GM18520 (cell line): ENCODE results near the gene EFCAB8.
"Not testable (repeated sequence)": the region's sequence is repeated elsewhere in the genome, so short reads cannot be mapped to it uniquely, and the experiment has no call there.

Experiments
- ATAC-seq: cut with Tn5 transposase; IDR thresholded peaks from one replicate; pipeline ENCODE4 v1.9.1; 2021; ENCODE audit not compliant: unreplicated experiment

Gene EFCAB8

DNA sequence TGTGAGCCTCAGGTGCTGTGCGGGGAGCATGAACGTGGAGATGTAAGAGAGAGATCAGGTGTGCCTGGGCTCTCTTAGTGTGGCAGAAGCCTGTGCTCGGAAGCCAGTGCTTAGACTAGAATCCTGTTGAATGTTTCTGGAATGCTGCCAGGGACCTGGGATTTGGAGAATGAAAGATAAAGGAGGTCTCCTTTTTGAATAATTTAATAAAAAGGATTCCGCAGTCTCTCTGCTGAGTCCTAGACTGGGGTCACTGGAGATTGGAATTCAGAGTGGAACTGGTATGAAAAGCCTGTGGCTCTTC lies 18.8 kb upstream of the EFCAB8 start:
- no peak for ATAC-seq

DNA sequence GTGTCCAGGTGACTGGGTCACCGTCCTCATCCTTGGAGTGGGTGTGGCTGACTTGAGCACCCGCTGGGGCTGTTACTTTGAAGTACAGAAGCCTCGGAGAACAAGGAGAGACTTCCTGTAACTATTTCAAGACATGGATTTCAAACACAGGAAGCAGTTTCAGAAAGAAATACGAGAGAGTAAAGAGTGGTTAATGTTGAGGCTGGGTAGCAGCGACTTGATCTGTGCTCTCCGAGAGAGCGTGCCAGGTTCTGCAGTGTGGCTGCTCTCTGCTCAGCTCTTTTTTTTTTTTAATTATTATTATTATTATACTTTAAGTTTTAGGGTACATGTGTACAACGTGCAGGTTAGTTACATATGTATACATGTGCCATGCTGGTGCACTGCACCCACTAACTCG lies 17.5 kb upstream of the EFCAB8 start:
- no peak for ATAC-seq

DNA sequence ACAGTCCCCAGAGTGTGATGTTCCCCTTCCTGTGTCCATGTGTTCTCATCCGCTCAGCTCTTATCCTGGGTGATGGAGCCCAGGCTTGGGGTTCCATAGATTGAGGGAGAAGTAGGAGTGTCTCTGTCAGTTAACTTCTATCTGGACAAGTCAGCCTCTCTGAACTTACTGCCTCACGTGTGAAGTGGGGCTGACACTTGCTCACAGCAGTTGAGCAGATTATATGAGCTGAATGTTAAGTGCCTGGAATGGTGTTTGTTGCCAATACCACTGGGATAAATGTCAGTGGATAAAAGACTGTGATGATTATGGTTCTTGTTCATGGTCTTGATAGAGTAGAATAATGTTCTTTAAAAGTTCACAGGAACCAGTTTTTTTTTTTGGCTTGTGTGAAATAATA lies 17.1 kb upstream of the EFCAB8 start:
- ATAC-seq: no peak

DNA sequence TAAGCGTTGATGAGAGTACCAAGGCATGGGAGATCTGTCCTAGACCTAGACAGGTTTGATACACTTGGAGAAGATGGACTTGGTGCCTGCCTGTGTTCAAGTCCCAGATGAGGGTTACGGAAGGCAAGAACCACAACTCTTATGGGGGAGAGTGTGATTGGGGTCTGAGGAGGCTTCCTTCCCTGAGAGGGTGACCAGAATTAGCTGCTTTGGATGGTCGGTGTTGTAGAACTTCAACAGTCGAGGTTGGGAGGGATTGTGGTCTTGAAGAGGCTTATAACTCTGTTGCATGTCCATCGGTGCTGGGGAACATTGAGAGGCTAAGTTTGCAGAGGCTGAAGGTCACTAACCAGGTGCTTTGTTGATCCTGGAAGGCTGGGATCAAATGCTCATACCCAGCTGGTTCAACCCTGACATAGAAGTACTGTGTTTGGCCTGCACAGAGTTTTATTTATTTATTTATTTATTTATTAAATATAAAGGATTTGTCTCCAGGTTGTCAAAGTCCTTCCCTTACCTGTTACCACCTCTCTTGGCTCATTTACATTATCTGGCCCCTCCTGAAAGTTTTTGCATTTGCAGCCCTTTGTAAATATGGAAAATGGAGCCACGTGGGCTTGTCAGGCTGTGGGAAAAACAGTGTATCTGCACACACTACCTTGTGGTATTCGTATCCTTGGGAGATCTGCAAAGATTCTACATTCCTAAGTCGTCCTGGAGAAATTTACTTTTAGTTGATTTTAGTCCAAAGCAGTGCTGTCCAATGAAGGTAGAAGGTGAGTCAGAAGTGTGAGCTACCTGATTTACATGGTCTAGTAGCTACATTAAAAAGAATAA lies 15.8 kb upstream of the EFCAB8 start:
- no peak for ATAC-seq

DNA sequence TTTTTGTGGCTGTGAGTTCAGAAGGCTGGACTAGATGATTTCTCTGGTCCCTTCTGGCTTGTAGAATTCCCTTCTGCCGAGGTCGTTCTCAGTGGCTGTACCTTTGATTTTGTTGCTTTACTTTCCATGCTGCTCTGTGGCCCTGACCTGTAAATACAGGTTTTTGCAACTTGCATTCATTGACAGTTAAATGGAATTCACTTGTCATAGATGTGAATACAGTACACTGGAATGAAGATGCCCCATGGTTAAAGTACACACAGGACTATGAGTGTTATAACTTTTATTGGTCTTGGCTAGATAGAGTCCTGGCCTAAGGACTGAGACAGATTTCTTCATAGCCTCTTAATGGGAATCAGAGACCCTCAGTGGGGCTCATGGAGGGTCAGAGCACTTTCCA lies 12.9 kb upstream of the EFCAB8 start:
- ATAC-seq: no peak

DNA sequence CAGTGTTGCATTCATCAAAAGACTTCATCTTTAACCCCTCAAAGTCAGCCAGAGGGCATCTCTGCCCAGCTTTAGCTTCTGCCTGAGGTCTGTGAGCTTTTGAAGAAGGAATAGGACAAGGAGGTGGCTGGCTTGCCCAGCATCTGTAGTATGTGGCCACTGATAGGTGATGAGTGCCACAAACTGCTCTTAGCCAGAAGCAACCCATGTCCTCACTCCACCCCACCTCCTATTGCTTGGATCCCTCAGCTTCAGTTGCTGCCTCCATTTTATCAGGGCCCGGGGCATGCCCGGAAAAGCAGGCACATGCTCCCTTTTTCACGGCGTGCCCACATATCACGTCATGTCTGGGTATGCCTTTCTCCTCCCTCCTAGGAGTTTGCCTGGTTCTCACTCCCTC lies 11.9 kb upstream of the EFCAB8 start:
- ATAC-seq: no peak

DNA sequence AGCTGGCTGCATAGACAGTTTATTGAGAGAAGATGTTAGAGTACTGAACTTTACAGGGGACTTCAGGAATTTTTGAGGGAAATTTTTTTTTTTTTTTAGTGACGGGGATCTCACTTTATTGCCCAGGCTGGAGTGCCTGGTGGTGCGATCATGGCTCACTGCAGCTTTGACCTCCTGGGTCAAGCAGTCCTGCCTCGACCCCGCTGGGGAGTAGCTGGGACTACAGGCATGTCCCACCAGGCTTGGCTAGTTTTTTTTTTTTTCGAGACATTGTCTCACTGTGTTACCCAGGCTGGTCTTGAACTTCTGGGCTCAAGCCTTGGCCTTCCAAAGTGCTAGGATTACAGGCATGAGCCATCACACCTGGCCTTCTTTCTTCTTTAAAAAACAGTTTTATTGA lies 10.8 kb upstream of the EFCAB8 start:
- ATAC-seq: no peak

DNA sequence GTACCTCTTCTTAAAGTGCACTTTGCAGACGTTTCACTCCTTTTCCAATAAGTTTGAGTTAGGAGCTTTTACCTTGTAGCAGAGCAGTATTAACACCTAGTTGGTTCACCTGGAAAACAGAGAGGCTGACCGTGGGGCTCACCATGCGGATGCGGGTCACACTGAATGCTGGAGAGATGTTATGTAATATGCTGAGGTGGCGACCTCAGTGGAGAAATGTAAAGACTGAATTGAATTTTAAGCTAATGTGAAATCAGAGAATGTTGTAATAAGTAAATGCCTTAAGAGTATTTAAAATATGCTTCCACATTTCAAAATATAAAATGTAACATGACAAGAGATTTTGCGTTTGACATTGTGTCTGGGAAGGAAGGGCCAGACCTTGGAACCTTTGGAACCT lies 9.9 kb upstream of the EFCAB8 start:
- ATAC-seq: no peak

DNA sequence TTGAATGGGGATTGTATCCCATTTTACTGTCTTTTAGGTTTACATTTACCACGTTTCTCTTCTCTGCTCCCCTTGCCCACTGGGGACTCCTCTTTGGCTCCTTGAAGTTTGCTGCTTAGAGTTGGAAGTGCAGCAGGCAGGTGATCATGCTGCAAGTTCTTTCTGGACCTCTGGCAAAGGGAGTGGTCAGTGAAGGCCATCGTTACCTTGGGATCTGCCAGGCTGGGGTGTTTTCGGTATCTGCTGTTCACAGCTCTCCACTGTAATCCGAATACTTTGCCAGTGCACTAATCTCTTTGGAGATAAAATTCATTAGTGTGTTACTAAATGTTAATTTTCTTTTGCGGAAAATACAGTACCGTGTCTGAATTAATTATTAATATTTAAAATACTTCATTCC lies 9.1 kb upstream of the EFCAB8 start:
- no peak for ATAC-seq

DNA sequence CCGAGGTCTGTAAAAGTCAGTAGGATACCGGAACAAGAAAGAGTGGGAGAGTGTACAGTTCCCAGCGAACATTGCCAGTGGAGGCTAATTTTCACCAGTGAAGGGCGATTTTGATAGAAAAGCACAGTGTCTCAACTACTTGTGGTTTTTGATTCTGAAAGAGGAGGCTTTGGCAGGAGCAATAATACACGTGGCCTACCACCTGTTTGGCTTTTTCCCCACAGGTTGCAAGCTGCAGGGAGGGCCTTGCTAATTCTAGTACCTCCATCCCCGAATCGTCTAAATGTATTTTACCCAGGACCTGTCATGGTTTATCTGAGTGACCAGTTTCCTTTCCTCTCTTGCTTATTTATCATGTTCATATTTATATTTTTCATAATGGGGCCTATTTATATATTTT lies 3.3 kb upstream of the EFCAB8 start:
- no peak for ATAC-seq

DNA sequence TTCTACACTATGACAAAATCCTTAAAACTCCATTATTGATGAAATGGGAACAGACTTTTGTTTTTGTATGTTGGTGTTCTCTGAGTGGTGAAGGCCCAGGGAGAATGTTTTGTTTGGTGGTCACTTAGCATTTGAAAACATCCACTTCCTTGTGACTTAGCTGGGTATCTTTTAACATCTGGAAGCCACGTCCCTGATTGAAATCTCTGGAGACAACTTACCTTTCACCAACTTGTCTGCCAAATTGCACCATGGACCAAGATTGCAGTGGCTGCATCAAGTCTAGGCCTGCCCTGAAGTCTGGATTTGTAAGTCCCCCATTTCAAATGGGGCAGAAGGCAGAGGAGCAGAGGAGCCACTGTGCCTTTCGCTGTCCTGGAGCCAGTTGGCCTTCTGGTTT lies 534 bp upstream of the EFCAB8 start:
- ATAC-seq: no peak

DNA sequence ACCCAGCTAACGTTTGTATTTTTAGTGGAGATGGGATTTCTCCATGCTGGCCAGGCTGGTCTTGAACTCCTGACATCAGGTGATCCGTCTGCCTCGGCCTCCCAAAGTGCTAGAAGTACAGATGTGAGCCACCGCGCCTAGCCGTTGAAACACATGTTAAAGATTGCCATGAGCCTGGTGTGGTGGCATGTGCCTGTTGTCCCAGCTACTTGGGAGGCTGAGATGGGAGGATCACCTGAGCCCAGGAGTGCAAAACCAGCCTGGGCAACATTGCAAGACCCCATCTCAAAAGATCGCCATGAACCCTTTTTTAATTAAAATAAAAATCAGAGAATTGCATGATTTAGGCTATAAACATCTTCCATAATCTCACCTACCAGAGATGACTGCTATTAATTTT lies 2.7 kb downstream of the EFCAB8 start:
- ATAC-seq: no peak

DNA sequence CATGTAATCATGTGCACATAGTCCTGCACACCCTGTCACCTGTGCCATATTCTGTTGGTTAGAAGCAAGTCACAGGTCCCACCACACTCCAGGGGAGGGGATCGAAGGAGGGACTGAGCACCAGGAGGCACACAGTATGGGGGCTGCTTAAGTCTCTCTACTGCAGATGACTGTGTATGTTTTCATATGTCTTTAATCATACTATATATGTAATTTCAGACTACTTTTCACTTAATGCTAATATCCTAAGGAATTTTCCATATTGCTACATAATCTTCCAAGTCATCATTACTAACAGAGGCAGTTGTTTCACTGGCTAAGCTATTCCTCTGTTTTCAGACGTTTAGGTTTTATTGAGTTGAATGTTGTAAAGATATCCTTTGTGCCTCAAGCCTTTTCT lies 10.8 kb downstream of the EFCAB8 start:
- no peak for ATAC-seq

DNA sequence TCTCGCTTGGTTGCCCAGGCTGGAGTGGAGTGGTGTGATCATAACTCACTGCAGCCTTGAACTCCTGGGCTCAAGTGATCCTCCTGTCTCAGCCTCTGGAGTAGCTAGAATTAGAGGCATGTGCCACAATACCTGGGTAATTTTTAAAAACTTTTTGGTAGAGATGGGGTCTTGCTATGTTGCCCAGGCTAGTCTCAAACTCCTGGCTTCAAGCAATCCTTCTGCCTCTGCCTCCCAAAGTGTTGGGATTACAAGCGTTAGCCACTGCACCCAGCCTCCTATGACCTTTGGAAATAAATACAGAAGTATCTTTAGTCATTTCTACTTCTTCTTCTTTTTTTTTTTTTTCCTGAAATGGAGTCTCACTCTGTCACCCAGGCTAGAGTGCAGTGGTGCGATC lies 11.8 kb downstream of the EFCAB8 start:
- ATAC-seq: not testable (repeated sequence)

DNA sequence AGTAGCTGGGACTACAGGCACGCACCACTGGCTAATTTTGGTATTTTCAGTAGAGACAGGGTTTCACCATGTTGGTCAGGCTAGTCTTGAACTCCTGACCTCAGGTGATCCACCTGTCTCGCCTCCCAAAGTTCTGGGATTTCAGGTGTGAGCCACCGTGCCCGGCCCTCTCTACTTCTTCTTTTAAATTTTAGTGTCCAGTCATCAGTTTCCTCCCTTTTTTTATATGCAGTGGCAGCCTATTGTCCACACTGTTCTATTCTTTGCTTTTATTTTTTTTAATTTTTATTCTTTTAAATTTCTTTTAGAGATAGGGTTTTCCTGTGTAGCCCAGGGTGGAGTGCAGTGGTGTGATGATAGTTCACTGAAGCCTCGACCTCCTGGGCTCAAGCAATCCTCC lies 12.3 kb downstream of the EFCAB8 start:
- ATAC-seq: no peak

DNA sequence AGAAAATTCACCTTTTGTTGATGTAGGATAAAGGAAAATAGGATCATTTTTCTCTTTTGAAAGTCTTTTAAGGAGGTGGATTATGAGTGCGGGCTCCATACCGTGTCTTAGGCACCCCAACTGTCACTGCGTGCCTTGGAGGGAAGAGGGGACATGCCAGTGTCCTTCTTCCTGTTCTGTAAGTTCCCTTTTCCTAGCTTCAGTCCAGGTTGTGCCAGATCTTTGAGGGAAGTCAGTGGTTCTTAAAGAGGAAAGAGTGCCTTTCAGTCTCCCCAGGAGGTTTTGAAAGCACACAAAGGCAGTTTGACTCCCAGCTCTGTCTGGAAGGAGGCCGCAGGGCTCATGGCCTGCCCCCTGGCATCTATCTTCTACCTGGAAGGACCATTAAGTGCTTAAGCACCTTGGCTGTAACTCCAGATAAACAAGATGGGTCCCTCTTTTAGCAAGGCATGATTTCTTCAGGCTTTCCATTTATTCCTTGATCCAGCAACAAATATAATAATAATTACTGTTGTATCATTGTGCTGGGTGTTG lies 13.0 kb downstream of the EFCAB8 start:
- ATAC-seq: no peak

DNA sequence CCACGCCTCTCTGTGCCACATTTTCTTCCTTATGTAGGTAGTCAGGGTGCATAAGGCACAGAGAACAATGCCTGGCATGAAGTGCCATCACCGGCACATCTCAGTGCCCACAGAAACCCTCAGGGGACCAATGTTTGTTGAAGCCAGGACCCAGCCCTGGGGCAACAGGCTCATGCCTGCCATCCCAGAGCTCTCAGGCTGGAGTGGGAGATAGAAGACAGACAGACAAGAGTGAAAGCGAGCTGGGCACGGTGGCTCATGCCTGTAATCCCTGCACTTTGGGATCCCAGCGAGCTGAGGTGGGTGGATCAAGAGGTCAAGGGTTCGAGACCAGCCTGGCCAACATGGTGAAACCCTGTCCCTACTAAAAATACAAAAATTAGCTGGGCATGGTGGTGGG lies 13.5 kb downstream of the EFCAB8 start:
- ATAC-seq: no peak

DNA sequence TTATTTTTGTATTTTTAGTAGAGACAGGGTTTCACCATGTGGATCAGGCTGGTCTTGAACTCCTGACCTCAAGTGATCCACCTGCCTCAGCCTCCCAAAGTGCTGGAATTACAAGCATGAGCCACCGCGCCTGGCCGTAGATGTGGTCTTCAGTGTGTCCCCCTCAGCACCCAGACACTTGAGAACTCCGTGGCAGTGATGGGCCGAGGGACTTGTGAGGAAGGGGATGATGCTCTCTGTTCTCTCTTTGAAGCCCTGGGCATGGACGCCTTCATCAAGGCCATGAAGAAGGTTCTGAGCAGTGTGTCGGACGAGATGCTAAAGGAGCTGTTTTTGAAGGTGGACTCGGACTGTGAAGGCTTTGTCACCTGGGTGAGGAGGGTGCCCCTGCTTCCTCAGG lies 16.9 kb downstream of the EFCAB8 start:
- no peak for ATAC-seq

DNA sequence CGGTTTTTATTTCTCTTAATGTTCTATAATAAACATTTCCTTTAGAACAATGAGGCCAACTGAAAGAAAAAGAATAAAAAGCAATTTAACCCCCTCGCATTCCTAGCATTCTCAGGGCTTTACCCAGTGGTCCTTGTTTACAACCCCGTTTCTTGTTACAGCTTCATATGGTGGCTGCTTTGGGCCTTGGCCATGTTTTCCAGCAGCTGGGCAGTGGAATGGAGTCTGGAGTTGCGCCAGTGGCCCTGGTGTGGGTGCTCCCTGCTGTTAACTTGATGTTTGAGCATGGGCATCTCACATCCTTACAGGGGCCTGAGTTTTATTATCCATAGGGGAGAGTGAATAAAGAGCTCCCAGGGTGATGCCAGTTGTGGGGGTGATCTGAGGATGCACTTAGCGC lies 18.8 kb downstream of the EFCAB8 start:
- ATAC-seq: no peak

DNA sequence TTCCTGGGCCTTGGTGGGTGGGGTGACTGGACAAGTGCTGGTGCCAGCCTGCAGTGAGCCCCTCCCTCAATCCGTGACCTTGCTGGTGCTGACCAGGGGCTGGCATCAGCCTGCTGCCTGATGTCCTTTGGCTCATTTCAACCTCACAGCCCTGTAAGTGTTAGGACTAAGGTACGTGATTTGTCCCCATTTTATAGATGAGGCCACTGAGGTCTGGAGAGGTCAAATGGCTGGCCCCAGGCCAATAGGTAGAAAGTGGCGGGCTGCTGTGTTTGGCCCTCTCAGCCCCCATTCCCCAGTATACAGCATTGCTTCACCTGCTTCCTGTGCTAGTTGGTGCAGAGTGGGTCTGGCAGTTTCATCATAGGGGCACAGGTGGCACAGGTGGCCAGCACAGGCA lies 20.1 kb downstream of the EFCAB8 start:
- ATAC-seq: no peak

DNA sequence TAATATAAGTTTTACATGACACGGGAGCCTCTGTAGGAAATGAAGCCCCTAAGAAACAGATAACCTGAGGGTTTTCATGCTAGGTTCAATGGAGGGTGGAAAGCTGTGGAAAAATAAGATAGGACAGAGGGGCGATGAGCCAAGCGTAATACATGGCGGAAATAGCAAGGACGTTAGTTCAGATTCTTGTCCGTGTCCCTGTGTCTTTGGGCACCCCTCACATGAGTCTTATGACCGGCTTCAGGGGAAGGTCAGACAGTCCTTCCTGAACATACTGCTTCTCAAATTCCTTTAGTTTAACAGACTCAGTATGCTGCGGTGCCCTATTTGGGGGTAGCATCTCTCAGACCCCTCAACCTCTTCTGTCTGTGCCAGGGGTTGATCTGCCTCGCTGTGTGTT lies 20.8 kb downstream of the EFCAB8 start:
- no peak for ATAC-seq

DNA sequence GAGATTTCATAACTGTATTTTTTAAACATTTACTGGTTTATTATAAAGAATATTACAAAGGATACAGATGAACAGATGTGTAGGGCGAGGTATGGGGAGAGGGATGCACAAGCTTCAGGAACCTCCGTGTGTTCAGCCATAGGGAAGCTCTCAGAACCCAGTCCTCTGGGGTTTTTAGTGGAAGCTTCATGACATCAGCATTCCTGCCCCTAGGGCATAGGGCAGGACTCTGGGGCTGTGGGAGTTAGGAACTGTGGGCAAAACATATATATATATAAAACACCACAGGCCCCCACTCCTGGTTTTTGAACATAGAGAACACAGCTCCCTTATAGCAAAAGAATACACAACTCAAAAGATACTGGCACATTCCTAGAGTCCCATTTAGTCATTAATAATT lies 21.9 kb downstream of the EFCAB8 start:
- no peak for ATAC-seq

DNA sequence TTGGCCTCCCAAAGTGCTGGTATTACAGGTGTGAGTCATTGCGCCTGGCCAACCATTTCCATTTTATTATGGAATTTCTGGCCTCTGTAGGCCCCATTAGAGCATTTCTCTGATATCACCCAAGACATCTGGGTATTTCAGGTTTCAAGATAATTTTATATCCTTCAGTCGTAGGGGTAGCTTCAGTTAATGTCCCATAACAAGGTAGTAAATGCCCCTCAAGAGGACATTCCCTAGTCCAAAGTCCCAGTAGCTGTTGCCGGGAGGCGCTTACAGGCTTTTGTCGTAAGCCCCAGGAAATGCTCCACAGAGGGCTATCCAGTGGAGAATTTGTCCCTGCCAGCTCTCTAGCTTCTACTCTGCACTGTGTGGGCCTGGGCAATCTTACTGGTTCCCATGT lies 24.4 kb downstream of the EFCAB8 start:
- ATAC-seq: no peak
